ENCODE results near the gene ROBO1.
"Not testable (repeated sequence)": the region's sequence is repeated elsewhere in the genome, so short reads cannot be mapped to it uniquely, and the experiment has no call there.

ROBO1 gene

DNA sequence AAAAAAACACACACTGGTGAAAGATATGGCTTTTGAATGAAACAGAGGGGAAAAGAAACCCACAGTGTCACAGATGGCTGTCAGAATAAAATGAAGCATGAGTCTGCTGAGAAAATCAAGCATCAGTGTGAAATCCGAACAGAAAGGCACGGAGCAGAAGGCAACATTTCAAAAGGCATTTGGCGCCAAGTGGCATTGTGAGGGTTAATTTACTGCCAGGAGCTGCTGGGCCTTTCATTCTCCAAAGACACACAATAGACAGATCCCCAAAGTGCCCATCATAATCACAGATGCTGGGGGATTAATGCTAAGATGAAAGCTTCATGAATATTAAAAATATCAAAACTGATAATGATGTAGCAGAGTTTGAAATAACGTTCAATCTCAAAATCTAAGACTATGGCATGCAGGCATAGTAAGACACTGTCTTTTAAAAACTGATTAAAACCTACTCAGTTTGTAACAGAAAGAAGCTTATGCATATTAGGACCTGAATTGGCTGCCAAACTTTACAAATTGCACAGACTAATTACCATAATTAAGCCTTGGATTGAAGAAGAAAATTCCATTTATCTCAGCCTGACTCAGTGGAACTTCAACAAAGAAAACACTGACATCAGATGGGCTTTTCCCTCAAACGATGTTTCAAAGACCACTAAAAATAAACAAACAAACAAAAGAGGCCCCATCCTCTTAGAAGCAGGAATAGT, 589.2 kb downstream of the ROBO1 start:
- TF ChIP-seq, protein P1, sequence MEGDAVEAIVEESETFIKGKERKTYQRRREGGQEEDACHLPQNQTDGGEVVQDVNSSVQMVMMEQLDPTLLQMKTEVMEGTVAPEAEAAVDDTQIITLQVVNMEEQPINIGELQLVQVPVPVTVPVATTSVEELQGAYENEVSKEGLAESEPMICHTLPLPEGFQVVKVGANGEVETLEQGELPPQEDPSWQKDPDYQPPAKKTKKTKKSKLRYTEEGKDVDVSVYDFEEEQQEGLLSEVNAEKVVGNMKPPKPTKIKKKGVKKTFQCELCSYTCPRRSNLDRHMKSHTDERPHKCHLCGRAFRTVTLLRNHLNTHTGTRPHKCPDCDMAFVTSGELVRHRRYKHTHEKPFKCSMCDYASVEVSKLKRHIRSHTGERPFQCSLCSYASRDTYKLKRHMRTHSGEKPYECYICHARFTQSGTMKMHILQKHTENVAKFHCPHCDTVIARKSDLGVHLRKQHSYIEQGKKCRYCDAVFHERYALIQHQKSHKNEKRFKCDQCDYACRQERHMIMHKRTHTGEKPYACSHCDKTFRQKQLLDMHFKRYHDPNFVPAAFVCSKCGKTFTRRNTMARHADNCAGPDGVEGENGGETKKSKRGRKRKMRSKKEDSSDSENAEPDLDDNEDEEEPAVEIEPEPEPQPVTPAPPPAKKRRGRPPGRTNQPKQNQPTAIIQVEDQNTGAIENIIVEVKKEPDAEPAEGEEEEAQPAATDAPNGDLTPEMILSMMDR (IDR thresholded peaks at IDR 0.05; ENCODE audit: borderline replicate concordance, extremely low read depth, low read length, poor library complexity, severe bottlenecking): no peak
- TF ChIP-seq EZH2 (IDR thresholded peaks at IDR 0.05; ENCODE audit: borderline replicate concordance, low read depth, low read length, severe bottlenecking): no peak
- Histone ChIP-seq H3K4me2 (ENCODE audit: insufficient read depth, low read length) (no peak overlapping the region), H3K4me1 (ENCODE audit: insufficient read depth, low read length) (no peaks in the 10 kb centered on the region), H3K9me3 (ENCODE audit: insufficient read depth, low read length, severe bottlenecking) (no peaks in the 10 kb centered on the region), H3K36me3 (ENCODE audit: insufficient read depth, low read length) (no peaks in the 10 kb centered on the region), H3K4me3 (ENCODE audit: low read depth in 1 of 2, low read length in 2 of 2) (no peak overlapping the region), H3K27me3 (ENCODE audit: insufficient read depth, low read length, poor library complexity) (no peaks in the 10 kb centered on the region), H3K79me2 (ENCODE audit: insufficient read depth, low read length) (no peaks in the 10 kb centered on the region), H3K27ac (ENCODE audit: low read length) (no peak overlapping the region), H3K9ac (ENCODE audit: low read depth, low read length) (no peak overlapping the region), H2AFZ (ENCODE audit: low read depth, low read length) (no peak overlapping the region), H4K20me1 (ENCODE audit: insufficient read depth, low read length) (no peaks in the 10 kb centered on the region)
- no peak for ATAC-seq (ENCODE audit: insufficient read depth, low read depth)
- DNase-seq: no peak

DNA sequence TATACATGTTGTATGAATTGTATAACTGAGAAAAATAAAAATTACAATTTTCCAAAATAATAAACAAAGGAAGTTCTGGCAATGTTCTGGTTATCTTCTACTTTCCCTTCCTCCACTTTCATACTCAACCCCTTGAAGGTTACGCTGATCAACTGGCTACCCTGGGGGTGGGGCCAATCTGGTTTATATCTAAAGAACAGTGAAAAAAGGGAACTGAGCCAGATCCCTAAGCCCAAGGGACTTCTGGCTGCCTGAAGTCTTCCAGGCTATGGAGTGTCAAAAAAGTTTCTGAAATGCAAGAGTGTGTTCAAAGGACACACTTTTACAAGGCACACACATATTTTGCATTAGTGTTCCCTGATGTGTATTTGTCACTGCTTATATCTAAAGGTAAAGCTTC, 591.9 kb downstream of the ROBO1 start:
- Histone ChIP-seq H3K27me3 (ENCODE audit: insufficient read depth, low read length, poor library complexity) (no peaks in the 10 kb centered on the region), H3K4me2 (ENCODE audit: insufficient read depth, low read length) (no peak overlapping the region), H4K20me1 (ENCODE audit: insufficient read depth, low read length) (no peaks in the 10 kb centered on the region), H2AFZ (ENCODE audit: low read depth, low read length) (no peak overlapping the region), H3K4me3 (ENCODE audit: low read depth in 1 of 2, low read length in 2 of 2) (no peak overlapping the region), H3K36me3 (ENCODE audit: insufficient read depth, low read length) (no peaks in the 10 kb centered on the region), H3K4me1 (ENCODE audit: insufficient read depth, low read length) (no peaks in the 10 kb centered on the region), H3K79me2 (ENCODE audit: insufficient read depth, low read length) (no peaks in the 10 kb centered on the region), H3K27ac (ENCODE audit: low read length) (no peak overlapping the region), H3K9ac (ENCODE audit: low read depth, low read length) (no peak overlapping the region), H3K9me3 (ENCODE audit: insufficient read depth, low read length, severe bottlenecking) (no peaks in the 10 kb centered on the region)
- ATAC-seq (ENCODE audit: insufficient read depth, low read depth): no peak
- no peak for DNase-seq
- TF ChIP-seq, protein P1 (IDR thresholded peaks at IDR 0.05; ENCODE audit: borderline replicate concordance, extremely low read depth, low read length, poor library complexity, severe bottlenecking): no peak
- TF ChIP-seq EZH2 (IDR thresholded peaks at IDR 0.05; ENCODE audit: borderline replicate concordance, low read depth, low read length, severe bottlenecking): no peak

DNA sequence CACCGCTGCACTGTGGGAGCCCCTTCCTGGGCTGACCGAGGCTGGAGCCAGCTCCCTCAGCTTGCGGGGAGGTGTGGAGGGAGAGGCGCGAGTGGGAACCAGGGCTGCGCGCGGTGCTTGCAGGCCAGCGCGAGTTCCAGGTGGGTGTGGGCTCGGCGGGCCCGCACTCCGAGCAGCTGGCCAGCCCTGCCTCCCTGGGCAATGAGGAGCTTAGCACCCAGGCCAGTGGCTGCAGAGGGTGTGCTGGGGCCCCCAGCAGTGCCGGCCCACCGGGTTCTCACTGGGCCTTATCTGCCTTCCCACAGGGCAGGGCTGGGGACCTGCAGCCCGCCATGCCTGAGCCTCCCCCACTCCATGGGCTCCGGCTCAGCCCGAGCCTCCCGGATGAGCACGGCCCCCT, 594.5 kb downstream of the ROBO1 start:
- not testable (repeated sequence) for H3K4me1 ChIP-seq (ENCODE audit: insufficient read depth, low read length); ATAC-seq (ENCODE audit: insufficient read depth, low read depth); H3K36me3 ChIP-seq (ENCODE audit: insufficient read depth, low read length); H3K27ac ChIP-seq (ENCODE audit: low read length); DNase-seq; H3K9me3 ChIP-seq (ENCODE audit: insufficient read depth, low read length, severe bottlenecking); H3K27me3 ChIP-seq (ENCODE audit: insufficient read depth, low read length, poor library complexity); H2AFZ ChIP-seq (ENCODE audit: low read depth, low read length); H3K9ac ChIP-seq (ENCODE audit: low read depth, low read length); H3K79me2 ChIP-seq (ENCODE audit: insufficient read depth, low read length); H3K4me2 ChIP-seq (ENCODE audit: insufficient read depth, low read length); H3K4me3 ChIP-seq (ENCODE audit: low read depth in 1 of 2, low read length in 2 of 2); H4K20me1 ChIP-seq (ENCODE audit: insufficient read depth, low read length)

DNA sequence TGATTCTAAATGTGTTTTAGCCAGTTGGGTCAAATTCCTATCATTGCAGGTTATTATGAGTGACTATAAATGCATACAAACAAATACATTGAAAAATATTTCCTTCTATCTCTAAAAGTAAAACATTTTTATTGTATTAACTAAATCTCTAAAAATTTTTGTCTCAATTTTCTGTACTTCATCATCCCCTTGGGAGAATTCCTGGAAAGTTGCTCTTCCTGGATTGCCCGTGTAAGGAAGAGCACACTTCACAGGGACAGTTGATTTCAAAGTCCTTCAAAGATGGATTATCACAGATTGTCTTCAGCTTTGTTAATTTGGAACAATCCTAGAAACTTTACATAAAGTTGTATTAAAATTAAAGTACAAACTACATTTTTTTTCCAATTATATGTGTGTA, 595.6 kb downstream of the ROBO1 start:
- no peaks in the 10 kb centered on the region for H3K4me1 ChIP-seq (ENCODE audit: insufficient read depth, low read length)
- H3K4me2 ChIP-seq (ENCODE audit: insufficient read depth, low read length): no peak overlapping the region
- TF ChIP-seq EZH2 (IDR thresholded peaks at IDR 0.05; ENCODE audit: borderline replicate concordance, low read depth, low read length, severe bottlenecking): no peak
- TF ChIP-seq, protein P1 (IDR thresholded peaks at IDR 0.05; ENCODE audit: borderline replicate concordance, extremely low read depth, low read length, poor library complexity, severe bottlenecking): no peak
- no peak overlapping the region for H3K27ac ChIP-seq (ENCODE audit: low read length)
- H3K4me3 ChIP-seq (ENCODE audit: low read depth in 1 of 2, low read length in 2 of 2): no peak overlapping the region
- H3K36me3 ChIP-seq (ENCODE audit: insufficient read depth, low read length): no peaks in the 10 kb centered on the region
- H3K9me3 ChIP-seq (ENCODE audit: insufficient read depth, low read length, severe bottlenecking): no peaks in the 10 kb centered on the region
- H3K9ac ChIP-seq (ENCODE audit: low read depth, low read length): no peak overlapping the region
- H3K27me3 ChIP-seq (ENCODE audit: insufficient read depth, low read length, poor library complexity): no peaks in the 10 kb centered on the region
- ATAC-seq (ENCODE audit: insufficient read depth, low read depth) (no peak), DNase-seq (no peak)
- no peak overlapping the region for H2AFZ ChIP-seq (ENCODE audit: low read depth, low read length)
- no peaks in the 10 kb centered on the region for H4K20me1 ChIP-seq (ENCODE audit: insufficient read depth, low read length)
- H3K79me2 ChIP-seq (ENCODE audit: insufficient read depth, low read length): no peaks in the 10 kb centered on the region
